Hepatic stellate cell (primary cell): ENCODE data around the gene DOCK8.

Source experiments
- DNase-seq: peaks from one replicate; pipeline ENCODE4 v3.0.0; 2011; ENCODE audit warnings: low spot score

Gene DOCK8

GRCh38 chr9:266228-266627, 51.6 kb downstream of the DOCK8 start:
- no peak for DNase-seq

GRCh38 chr9:268616-269015, 54.0 kb downstream of the DOCK8 start:
- no peak for DNase-seq

- DNase-seq, result no peak
These were observed 54.5 kb downstream of the DOCK8 start for GRCh38 chr9:269081-269711.

- DNase-seq, result no peak
These were observed 56.1 kb downstream of the DOCK8 start for GRCh38 chr9:270657-271237.

- no peak for DNase-seq
These were observed 57.9 kb downstream of the DOCK8 start for GRCh38 chr9:272251-273213.

- DNase-seq, result no peak
These were observed 59.7 kb downstream of the DOCK8 start for GRCh38 chr9:274406-274805.

GRCh38 chr9:277601-278295, 63.1 kb downstream of the DOCK8 start:
- no peak for DNase-seq

- DNase-seq, result no peak
These were observed 64.0 kb downstream of the DOCK8 start for GRCh38 chr9:278651-279050.

GRCh38 chr9:279674-280073, 65.0 kb downstream of the DOCK8 start:
- no peak for DNase-seq

- no peak for DNase-seq
These were observed 67.3 kb downstream of the DOCK8 start for GRCh38 chr9:281741-282645.

- no peak for DNase-seq
These were observed 71.5 kb downstream of the DOCK8 start for GRCh38 chr9:286071-286740.

- DNase-seq, result no peak
These were observed 74.5 kb downstream of the DOCK8 start for GRCh38 chr9:289121-289520.

- no peak for DNase-seq
These were observed 78.2 kb downstream of the DOCK8 start for GRCh38 chr9:292915-293314.

GRCh38 chr9:295576-295975, 80.9 kb downstream of the DOCK8 start:
- DNase-seq, result no peak

- DNase-seq, result no peak
These were observed 81.7 kb downstream of the DOCK8 start for GRCh38 chr9:296411-296810.

GRCh38 chr9:297104-297972, 82.7 kb downstream of the DOCK8 start:
- DNase-seq, result no peak

GRCh38 chr9:303502-303901, 88.8 kb downstream of the DOCK8 start:
- DNase-seq, result no peak

GRCh38 chr9:304106-304505, 89.4 kb downstream of the DOCK8 start:
- DNase-seq, result no peak

- DNase-seq, result no peak
These were observed 90.0 kb downstream of the DOCK8 start for GRCh38 chr9:304519-305185.
